ENCODE measurements around the gene ALOX15B. TPM values are rescaled to one million over a fixed set of nuclear protein-coding genes. Genes with fewer than 3 reads are reported as not detected.
"Not testable (repeated sequence)": the region's sequence is repeated elsewhere in the genome, so short reads cannot be mapped to it uniquely, and the experiment has no call there.

ALOX15B gene
- polyA plus RNA-seq, 4 donors, result 0.91 to 1.9 (median 1.3) TPM

DNA sequence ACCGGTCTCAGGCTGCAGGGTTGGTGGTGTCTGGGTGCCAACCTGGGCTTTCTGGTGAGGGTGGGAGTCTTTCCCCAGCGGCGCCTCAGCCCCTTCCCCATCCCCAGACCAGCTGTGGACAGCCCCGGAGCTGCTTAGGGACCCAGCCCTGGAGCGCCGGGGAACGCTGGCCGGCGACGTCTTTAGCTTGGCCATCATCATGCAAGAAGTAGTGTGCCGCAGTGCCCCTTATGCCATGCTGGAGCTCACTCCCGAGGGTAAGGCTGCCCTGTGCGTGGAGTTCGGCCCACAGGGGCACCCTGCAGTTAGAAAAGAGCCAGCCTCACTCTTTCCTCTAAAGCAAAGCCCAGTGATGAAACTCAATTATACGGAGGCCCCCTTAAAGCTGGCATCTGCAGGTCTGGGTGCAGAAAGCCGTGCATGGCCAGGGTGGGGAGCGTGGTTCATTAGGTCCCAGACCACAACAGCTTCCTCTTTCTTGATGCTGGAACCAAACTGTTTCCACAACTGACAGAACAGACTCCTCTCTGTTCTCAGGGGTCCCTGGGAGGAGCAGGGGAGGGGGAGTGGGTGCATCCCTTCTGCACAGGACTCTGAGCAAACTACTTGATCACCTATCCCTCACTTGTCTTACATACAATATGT, 25.7 kb upstream of the ALOX15B start:
- DNase-seq (ENCODE audit: low read depth in 4 of 4, low spot score in 3 of 4), result no peak

DNA sequence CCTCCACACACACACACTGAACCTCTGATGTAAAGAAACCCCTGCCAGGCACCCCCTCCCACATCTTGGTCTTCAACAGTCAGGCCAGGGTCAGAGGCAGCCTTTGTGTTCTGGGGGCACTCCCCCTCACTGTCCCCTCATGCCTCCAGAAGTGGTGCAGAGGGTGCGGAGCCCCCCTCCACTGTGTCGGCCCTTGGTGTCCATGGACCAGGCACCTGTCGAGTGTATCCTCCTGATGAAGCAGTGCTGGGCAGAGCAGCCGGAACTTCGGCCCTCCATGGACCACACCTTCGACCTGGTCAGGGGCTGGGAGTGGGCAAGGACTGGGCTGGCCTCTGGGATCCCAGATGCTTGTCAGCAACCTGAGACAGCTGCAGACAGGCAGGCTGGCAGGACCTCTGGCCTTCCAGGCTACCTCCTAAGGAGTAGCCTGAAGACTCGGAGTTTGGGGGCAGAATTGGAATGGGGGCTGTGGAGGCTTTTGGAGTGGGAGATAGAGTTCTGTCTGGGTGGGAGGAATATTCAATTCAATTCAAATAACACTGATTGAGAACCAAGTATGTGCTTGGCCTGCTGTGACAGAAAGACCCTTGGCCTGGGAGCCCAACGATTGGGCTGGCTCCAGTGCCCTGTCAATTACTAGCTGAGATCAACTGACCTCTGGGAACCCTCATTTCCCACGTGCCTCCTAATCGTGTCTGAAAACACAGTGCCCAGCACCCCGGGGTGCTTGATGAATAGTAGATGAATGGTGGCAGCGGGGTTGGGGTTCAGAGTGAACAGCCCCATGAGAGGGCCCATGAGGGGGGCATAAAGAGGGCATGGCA, 24.9 kb upstream of the ALOX15B start:
- no peak for DNase-seq (ENCODE audit: low read depth in 4 of 4, low spot score in 3 of 4)

GRCh38 chr17:8014558-8014850, 24.4 kb upstream of the ALOX15B start:
- DNase-seq (ENCODE audit: low read depth in 4 of 4, low spot score in 3 of 4), result no peak

DNA sequence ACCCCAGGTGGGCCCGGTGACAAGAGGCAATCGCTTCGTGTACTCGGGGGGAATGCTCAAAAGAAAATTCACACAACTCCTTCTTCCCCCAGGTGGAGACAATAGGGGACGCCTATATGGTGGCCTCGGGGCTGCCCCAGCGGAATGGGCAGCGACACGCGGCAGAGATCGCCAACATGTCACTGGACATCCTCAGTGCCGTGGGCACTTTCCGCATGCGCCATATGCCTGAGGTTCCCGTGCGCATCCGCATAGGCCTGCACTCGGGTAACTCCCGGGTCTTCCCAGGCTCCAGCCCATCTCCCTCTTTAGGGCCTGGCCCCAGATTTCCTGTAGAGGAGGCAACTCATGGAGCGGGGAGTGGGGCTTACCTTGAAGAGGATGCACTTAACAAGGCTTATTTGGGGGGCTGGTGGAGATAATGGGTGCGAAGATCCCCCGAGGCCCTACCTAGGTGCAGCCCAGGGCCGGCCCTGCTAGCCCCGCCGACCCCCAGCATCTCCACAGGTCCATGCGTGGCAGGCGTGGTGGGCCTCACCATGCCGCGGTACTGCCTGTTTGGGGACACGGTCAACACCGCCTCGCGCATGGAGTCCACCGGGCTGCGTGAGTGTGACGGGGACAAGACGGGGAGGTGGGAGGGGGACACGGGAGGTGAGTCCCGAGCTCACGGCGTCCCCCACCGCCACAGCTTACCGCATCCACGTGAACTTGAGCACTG, 23.5 kb upstream of the ALOX15B start:
- DNase-seq (ENCODE audit: low read depth in 4 of 4, low spot score in 3 of 4), result no peak

DNA sequence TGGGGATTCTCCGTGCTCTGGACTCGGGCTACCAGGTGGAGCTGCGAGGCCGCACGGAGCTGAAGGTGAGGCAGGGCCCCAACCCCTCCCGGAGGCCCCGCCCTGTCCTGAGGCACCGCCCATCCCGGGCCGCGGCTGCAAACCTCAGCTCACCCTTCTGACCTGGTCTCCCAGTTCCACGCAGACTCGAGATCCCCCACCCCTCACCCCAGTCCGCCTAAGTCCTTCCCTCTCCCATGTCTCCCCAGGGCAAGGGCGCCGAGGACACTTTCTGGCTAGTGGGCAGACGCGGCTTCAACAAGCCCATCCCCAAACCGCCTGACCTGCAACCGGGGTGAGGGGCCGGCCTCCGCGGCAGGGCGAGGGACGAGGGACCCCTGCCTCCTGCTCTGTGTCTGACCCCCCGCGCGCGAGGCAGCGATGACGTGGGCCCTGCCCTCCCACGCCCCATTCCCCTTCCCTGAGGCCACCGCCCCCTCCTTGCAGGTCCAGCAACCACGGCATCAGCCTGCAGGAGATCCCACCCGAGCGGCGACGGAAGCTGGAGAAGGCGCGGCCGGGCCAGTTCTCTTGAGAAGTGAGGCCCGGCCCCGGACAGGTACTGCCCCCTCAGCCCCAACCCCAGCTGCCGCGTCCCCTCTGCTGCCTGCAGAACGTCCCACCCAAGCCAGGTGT, 22.8 kb upstream of the ALOX15B start:
- DNase-seq (ENCODE audit: low read depth in 4 of 4, low spot score in 3 of 4), result no peak

DNA sequence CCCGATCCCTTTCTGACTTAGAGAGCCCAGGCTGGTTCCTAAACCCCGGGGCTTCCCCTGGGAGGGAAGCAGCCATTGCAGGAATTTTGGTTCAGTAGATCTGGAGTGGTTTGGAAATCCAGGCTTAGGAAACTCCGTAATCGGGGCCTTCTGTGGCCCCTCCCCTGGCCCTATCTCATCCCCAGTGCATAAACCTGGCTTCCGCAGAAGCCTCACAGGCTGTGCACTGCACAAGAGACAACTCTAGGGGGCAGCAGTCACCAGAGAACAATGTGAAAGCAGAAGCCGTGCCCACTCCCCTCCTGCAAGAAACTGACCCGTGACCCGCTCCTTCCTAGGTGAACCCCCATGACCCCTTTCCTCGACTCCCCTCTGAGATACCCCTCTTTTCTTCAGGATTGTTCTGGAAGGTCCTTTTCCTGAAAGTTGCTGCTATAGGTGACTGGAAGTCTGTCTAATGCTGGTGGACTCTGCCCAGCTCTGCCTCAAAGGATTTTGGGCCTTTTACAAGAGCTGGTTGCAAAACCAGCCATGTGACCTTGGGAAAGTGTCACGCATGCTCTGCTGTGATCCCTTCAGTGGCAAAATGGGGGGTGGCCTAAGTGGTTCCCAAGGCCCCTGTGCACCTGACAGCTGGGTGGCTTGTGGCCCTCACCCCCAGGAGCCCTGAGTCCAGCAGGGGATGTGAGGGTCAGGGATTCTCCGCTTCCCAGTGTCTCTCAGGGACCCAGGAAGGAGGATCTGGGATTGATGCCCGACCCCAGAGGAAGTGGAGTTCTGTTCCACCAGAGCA, 22.0 kb upstream of the ALOX15B start:
- peak in 1 of 4 donors; percentile 28 for DNase-seq (ENCODE audit: low read depth in 4 of 4, low spot score in 3 of 4)

- DNase-seq (ENCODE audit: low read depth in 4 of 4, low spot score in 3 of 4), result no peak
Measured at GRCh38 chr17:8018436-8018835, 20.4 kb upstream of the ALOX15B start.

DNA sequence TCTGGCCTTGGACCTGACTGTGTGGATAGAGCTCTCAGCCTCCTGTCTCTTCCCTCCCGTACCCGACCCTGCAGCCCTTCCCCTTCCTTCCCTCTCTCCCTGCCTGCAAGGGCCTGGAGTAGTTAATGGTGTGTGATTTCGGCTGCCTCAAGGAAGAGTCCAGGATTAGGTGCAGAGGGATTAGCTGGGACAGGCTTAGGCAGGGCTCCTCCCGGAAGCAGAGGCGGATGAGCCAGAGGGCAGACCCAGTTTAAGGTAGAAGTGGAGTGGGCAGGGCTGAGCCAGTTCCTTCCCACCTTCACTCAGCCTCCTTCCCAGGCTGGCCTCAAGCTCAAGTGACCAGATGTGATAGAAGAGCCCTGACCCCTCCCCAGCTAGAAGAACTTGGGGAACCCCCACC, 19.7 kb upstream of the ALOX15B start:
- DNase-seq (ENCODE audit: low read depth in 4 of 4, low spot score in 3 of 4), result no peak

GRCh38 chr17:8019665-8020650, 18.9 kb upstream of the ALOX15B start:
- DNase-seq (ENCODE audit: low read depth in 4 of 4, low spot score in 3 of 4), result no peak

DNA sequence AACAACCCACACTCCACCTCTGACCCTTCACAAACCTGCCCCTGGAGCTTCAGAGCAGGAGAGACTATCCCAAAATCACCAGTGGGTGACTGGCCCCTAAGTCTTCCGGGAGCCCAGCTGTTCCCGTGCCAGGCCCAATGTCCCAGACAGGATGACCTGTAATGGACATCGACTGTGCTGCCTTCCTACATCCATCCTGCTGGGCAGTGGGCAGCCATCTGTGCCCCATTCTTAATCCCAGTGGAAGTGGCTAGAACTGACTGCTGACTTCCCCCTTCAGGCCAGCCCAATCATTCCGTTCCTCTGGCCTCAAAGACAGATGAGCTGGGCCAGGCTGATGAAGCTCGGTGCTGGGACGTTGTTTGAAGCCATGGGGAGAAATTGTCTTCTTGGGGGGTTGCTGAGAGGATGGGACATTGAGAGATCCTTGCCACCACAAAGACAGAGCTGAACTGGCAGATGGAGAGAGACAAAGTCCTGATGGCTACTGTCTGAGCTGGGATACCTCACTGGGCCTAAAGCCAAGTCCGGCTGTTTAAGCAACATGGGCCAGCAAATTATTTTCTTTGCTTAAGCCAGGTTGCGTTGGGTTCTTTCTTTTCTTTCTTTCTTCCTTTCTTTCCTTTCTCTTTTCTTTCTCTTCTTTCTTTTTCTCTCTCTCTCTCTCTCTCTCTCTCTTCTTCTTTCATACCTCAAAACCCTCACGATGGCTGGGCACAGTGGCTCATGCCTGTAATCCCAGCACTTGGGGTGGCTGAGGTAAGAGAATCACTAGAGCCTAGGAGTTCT, 17.9 kb upstream of the ALOX15B start:
- no peak for DNase-seq (ENCODE audit: low read depth in 4 of 4, low spot score in 3 of 4)

DNA sequence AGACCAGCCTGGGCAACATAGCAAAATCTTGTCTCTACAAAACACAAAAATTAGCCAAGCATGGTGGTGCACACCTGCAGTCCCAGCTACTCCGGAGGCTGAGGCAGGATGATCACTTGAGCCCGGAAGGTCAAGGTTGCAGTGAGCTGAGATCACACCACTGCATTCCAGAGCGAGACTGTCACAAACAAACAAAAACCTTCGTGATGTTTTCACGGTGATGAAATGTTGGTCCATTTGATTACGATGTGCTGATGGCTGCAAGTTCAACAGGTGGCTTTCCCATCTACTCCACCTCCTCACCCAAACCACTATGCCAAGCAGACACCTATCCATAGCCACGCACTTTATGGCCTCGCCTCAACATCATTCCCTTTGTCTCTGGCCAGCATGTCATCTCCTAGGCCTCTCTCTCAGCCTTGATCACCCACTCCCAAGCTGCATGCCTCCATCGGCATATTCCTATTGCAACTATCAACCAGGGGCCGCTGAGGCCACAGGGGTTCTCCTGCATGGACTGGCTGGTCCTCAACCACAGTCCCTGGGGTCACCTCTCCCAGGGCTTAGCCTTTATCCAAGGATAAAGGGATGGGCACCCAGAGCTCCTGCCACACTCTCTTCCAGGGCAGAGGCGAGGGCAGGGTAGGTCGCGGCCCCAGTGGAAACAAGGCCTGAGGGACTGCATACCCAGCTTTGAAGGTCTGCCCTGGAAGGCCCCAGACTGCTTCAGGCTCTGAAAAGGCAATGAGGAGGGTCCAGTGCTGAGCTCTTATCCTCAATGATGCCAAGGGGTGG, 17.1 kb upstream of the ALOX15B start:
- DNase-seq (ENCODE audit: low read depth in 4 of 4, low spot score in 3 of 4), result no peak

DNA sequence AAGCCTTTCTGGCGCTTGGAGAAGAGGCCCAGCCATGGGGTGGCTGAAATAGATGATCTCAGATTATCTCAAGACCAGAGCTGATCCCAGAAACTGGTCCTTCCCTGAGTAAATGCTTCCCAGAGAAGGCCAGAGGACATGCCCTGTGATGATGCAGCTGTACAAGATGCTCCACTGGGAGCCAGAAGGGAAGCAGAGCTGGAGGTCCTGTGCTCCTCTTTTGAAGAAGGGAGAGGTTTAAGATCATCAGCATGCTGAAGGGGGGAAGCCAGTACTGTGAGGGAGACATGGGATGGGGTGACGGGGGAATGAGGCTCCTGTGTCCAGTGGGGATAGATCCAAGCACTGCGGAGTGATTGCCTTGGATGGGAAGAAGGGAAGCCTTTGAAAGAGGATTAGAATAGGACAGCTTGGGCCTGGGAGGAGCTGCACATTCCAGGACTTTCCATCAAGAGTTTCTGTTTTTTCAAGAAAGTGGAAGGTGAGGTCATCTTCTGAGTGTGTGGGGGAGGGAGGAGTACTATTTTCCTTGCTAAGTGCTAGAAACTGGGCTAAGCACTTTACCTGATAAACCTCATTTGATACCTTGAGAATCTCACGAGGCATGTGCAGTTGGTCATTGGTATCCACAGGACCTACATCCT, 16.4 kb upstream of the ALOX15B start:
- no peak for DNase-seq (ENCODE audit: low read depth in 4 of 4, low spot score in 3 of 4)

DNA sequence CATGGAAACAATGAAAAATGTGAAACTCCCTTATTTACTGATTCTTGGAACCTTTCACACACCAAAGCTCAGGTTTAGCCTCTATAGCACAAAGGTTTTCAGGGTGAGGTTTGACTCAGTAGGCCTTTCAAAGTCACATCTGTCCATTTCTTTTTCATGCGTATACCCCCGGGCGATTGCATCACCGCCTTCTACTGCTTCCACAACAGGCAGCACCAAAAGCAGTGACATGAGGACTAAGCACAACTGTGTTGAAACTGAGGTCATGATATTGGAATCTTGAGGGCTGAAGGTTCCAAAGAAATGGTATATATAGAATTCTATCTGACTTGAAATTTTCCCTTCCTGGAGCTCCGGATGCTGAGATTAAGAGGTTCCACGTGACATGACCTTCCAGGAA, 14.7 kb upstream of the ALOX15B start:
- DNase-seq (ENCODE audit: low read depth in 4 of 4, low spot score in 3 of 4), result not testable (repeated sequence)

DNA sequence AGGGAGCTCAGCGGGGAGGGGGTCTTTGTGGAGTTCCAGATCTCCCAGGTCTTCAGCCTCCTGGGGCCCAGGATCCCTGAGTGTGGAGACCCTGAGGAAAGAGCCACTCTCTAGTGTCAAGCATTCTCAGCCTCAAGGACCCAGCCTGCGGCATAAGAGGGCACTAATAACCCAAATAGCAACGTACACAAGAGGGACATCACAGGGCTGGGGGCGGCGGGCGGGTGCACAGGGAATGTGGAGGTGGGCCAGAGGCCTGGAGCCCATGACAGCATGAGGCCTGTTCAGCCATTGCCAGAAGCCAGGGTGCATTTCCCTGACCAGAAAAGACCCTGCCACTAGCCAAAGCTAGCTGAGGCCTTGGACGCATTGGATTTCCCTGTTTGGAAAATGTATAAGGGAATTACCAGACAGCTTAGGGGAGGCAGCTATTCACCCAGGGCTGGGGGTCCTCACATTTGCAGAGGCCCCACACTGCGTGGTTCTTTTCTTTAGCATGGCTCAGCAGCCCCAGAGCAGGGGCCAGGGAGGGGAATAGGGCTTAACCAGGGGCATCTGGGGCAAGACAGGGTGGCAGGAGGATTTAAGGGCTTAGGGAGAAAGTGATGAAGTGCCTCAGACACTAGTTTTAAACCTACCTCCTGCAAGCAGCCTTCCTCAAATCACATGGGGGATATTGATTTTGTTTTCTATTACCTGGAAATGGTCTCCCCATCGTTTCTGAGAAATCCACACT, 13.5 kb upstream of the ALOX15B start:
- no peak for DNase-seq (ENCODE audit: low read depth in 4 of 4, low spot score in 3 of 4)

DNA sequence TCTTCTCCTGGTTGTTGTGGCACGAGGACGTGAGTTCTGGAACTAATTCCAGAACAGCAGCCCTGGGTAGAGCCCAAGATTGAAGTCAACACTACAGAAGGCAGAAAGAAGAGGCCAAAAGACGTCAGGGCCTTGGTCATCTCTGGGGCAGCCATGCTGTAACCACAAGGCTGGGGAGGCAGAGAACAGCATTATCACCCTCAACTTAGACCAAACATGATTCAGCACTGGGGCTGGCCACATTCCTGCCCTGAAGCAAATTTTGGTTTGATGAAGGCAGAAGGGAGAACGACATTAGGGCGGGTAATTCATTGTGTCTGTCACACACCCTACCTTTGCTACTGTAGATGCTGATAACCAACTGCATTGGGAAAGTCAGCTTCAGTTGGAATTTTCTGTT, 9.7 kb upstream of the ALOX15B start:
- no peak for DNase-seq (ENCODE audit: low read depth in 4 of 4, low spot score in 3 of 4)

GRCh38 chr17:8031261-8031661, 7.6 kb upstream of the ALOX15B start:
- DNase-seq (ENCODE audit: low read depth in 4 of 4, low spot score in 3 of 4), result no peak

Measured in right renal pelvis (tissue), 4 donors.